Uterus (tissue), 4 donors: ENCODE results near the gene NAA38. TPM values are rescaled to one million over a fixed set of nuclear protein-coding genes. Genes with fewer than 3 reads are reported as not detected.

Experiments used
- DNase-seq, 2 donors: peaks; one replicate each; pipeline ENCODE4 v3.0.0-alpha.2; 2019 to 2020
- H3K27ac ChIP-seq, 2 donors: fragments of 200-600 bp; sonication (generic); 1 replicate in 1 of 2; 2 replicates in 1 of 2; pipeline ENCODE4 v1.5.1; 2016 to 2018
- H3K27me3 ChIP-seq, 2 donors: fragments of 200-600 bp; sonication (generic); one replicate each; pipeline ENCODE4 v1.5.1; 2018 to 2019; ENCODE audit warnings: control low read depth in 1 of 2
- H3K36me3 ChIP-seq, 2 donors: fragments of 200-600 bp; sonication (generic); one replicate each; pipeline ENCODE4 v1.5.1; 2019; ENCODE audit warnings: control low read depth in 1 of 2
- H3K4me1 ChIP-seq, 2 donors: fragments of 200-600 bp; sonication (generic); one replicate each; pipeline ENCODE4 v1.5.1; 2018 to 2019; ENCODE audit warnings: control low read depth in 1 of 2
- H3K4me3 ChIP-seq, 2 donors: fragments of 200-600 bp; sonication (generic); 1 replicate in 1 of 2; 2 replicates in 1 of 2; pipeline ENCODE4 v1.5.1; 2018 to 2019; ENCODE audit warnings: mild to moderate bottlenecking in 1 of 2
- H3K9me3 ChIP-seq, 2 donors: fragments of 200-600 bp; sonication (generic); one replicate each; pipeline ENCODE4 v1.5.1; 2019; ENCODE audit warnings: control low read depth in 1 of 2
- CTCF ChIP-seq, 4 experiments: fragments of 200-600 bp in 2 of 4; fragments of 450-650 bp in 2 of 4; sonication (generic) in 2 of 4; IDR thresholded peaks; one replicate each; pipeline ENCODE4 v1.5.1; 2016 to 2019; ENCODE audit warnings: antibody characterized with exemption in 4 of 4, mild to moderate bottlenecking in 2 of 4, moderate library complexity in 1 of 4
- POLR2A ChIP-seq, 2 donors: fragments of 450-650 bp; IDR thresholded peaks; one replicate each; pipeline ENCODE4 v1.6.1; 2016; ENCODE audit warnings: antibody characterized with exemption in 2 of 2, mild to moderate bottlenecking in 1 of 2, moderate library complexity in 1 of 2
- intact Hi-C: fragments of 100-400 bp; cut with DNase I; formaldehyde crosslinking; loops from one replicate; pipeline ENCODE4 v1.15.1; 2023; ENCODE audit warnings: low total_unique reads
- total RNA-seq, 4 donors: library from RNA; depleted of rRNA in 3 of 4; stranded (reverse); fragments of >200 nt in 3 of 4; gene quantifications; one replicate each; pipeline versions ENCODE4 v1.1.0 to v1.2.4, GENCODE V29; 2014 to 2023
- donor health status: DM: yes; HTN: yes; CAD: no.

NAA38 gene
- total RNA-seq, 4 donors from 2014 or later, result 3.6 to 94.7 (median 48.1) TPM

GRCh38 chr17:7846765-7847661 lies 10.3 kb downstream of the NAA38 start:
- TF ChIP-seq POLR2A (IDR thresholded peaks at IDR 0.05), result no peak
- TF ChIP-seq CTCF (IDR thresholded peaks at IDR 0.05), result no peak
- no peaks in the 10 kb centered on the region for H3K36me3 ChIP-seq
- H3K9me3 ChIP-seq, result no peaks in the 10 kb centered on the region
- peaks cover 4 to 7% of the 10 kb centered on the region in 2 donors for H3K4me1 ChIP-seq
- no peak overlapping the region for H3K27ac ChIP-seq
- no peaks in the 10 kb centered on the region for H3K27me3 ChIP-seq
- no peak overlapping the region for H3K4me3 ChIP-seq
- intact Hi-C loops, result no loop called here
- peak; percentile 18 to 25 for DNase-seq

- Histone ChIP-seq H3K4me3 (no peak overlapping the region), H3K27ac (no peak overlapping the region), H3K9me3 (no peaks in the 10 kb centered on the region), H3K27me3 (no peaks in the 10 kb centered on the region), H3K36me3 (no peaks in the 10 kb centered on the region), H3K4me1 (peaks cover 4 to 7% of the 10 kb centered on the region in 2 donors)
- intact Hi-C loops, result no loop called here
- TF ChIP-seq POLR2A (IDR thresholded peaks at IDR 0.05) (no peak), CTCF (IDR thresholded peaks at IDR 0.05) (no peak)
- peak in 1 of 2 donors; percentile 26 for DNase-seq
These were observed 11.2 kb downstream of the NAA38 start for GRCh38 chr17:7846063-7846735.

GRCh38 chr17:7845359-7846062 lies 11.8 kb downstream of the NAA38 start:
- H3K36me3 ChIP-seq, result no peaks in the 10 kb centered on the region
- intact Hi-C loops, result no loop called here
- peak in 1 of 2 donors; percentile 20 for DNase-seq
- peaks cover 4 to 7% of the 10 kb centered on the region in 2 donors for H3K4me1 ChIP-seq
- H3K4me3 ChIP-seq, result peak overlapping the region; percentile 65 to 88
- no peaks in the 10 kb centered on the region for H3K27me3 ChIP-seq
- H3K27ac ChIP-seq, result peak overlapping the region; percentile 95 to 99
- no peaks in the 10 kb centered on the region for H3K9me3 ChIP-seq
- TF ChIP-seq POLR2A (IDR thresholded peaks at IDR 0.05) (no peak), CTCF (IDR thresholded peaks at IDR 0.05) (no peak)

- Histone ChIP-seq H3K36me3 (no peaks in the 10 kb centered on the region), H3K4me1 (peaks cover 4 to 7% of the 10 kb centered on the region in 2 donors)
- TF ChIP-seq POLR2A (IDR thresholded peaks at IDR 0.05) (peak; percentile 83 to 87), CTCF (IDR thresholded peaks at IDR 0.05) (peak in 1 of 4 experiments; percentile 7)
These were observed 12.8 kb downstream of the NAA38 start for GRCh38 chr17:7844292-7845154.

More at GRCh38 chr17:7844292-7845154, 12.8 kb downstream of the NAA38 start:
- peak overlapping the region; percentile 65 to 88 for H3K4me3 ChIP-seq
- intact Hi-C loops, result no loop called here
- peak; percentile 87 to 90 for DNase-seq
- no peaks in the 10 kb centered on the region for H3K9me3 ChIP-seq
- peak overlapping the region; percentile 95 to 99 for H3K27ac ChIP-seq
- H3K27me3 ChIP-seq, result no peaks in the 10 kb centered on the region
